ENCODE results near the gene PDE10A.

PDE10A gene

DNA sequence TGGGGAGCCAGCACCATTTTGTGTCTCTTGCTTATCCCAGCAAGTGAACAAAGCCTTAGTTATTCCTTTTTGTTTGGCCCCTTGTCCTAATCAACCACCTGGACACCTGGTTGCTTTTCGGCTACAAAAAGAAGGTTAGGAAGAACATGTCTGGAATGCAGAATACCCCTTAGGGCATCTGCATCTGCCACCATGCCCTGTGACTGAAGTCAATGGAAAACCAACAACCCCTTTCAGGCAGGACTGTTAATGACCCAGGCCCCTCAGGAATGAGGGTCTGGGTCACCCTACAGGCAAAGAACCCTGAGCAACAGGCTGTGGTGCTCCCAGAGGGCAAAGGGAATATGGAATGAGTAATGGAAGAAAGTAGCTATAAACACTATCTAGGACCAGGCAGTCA lies 78.5 kb downstream of the PDE10A start:
- DNase-seq (ENCODE audit: low spot score) = no peak
- TF ChIP-seq CTCF (IDR thresholded peaks at IDR 0.05; ENCODE audit: extremely low read depth, missing control alignments) = no peak

DNA sequence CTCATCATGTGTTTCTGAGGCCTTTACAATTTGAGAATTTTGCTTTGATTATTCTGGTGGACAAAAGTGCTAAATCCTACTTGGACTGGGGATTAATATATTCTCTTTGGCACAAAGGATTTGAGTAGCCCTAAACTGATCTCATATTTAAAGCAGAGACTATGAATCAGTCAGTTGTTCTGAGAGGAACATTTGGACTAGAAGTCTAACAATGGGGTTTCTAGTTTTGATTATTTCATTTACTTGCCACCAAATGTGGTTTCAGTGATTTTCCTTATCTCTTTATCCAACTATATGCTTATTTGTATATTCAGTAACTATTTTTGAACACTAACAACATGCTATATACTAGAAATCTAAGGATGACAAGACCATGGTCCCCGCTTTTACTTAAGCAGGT lies 81.4 kb downstream of the PDE10A start:
- TF ChIP-seq CTCF (IDR thresholded peaks at IDR 0.05; ENCODE audit: extremely low read depth, missing control alignments) = no peak
- DNase-seq (ENCODE audit: low spot score) = no peak

GRCh38 chr6:165580136-165580535 lies 82.9 kb downstream of the PDE10A start:
- no peak for TF ChIP-seq CTCF (IDR thresholded peaks at IDR 0.05; ENCODE audit: extremely low read depth, missing control alignments)
- DNase-seq (ENCODE audit: low spot score) = no peak

DNA sequence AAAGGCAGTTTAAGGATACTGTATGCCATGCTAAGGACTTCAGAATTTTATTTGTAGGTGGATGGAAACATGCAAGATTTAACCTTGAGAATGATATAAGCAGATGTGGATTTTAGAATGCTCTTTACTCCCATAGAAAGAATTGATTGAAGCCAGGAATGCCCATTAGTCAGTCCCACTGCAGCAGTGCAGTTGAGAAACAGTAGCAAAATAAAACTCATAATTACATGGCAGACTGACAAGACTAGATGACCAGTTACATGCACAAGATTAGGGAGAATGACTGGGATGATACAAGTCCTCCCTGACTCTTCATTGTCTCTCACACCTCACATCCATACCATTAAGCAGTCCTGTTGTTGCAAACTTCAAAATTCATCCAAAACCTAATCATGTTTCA lies 83.9 kb downstream of the PDE10A start:
- TF ChIP-seq CTCF (IDR thresholded peaks at IDR 0.05; ENCODE audit: extremely low read depth, missing control alignments) = no peak
- no peak for DNase-seq (ENCODE audit: low spot score)

DNA sequence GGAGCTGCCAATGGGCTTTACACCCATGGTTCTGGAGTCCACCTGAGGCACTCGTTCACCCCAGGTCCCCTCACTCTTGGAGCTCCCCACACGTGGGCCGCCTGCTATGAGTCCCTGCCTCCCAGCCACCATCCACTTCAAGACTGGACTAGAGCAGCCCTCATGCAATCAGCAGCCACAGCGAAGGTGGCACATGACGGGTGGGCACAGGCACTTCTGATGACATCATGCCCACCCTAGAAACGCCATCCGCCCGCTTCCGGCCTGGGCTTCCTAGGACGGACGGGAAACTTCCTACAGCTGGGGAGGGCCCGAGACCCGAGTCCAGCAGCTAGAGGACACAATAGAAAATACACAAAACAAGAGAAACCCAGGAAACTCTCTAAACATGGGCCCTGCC lies 85.5 kb downstream of the PDE10A start:
- DNase-seq (ENCODE audit: low spot score) = no peak
- TF ChIP-seq CTCF (IDR thresholded peaks at IDR 0.05; ENCODE audit: extremely low read depth, missing control alignments) = no peak

DNA sequence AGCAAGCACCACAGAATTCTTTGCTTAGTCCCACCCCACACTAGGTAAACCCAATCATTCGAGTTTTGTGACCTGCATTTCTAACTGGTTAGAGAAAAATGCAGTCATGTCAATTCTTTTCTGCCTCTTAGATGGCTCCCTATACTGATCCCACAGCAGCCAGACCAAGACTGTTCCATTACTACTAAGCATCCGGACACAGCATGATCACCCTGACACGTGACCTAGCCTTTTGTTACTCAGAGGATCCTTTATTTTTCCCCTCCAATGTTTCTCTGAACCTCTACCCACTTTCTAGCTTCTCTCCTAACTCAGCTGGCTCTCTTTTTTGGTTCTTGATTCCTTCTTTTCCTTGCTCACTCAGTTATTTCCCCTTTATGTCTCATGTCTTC lies 87.9 kb downstream of the PDE10A start:
- DNase-seq (ENCODE audit: low spot score) = no peak
- TF ChIP-seq CTCF (IDR thresholded peaks at IDR 0.05; ENCODE audit: extremely low read depth, missing control alignments) = no peak

DNA sequence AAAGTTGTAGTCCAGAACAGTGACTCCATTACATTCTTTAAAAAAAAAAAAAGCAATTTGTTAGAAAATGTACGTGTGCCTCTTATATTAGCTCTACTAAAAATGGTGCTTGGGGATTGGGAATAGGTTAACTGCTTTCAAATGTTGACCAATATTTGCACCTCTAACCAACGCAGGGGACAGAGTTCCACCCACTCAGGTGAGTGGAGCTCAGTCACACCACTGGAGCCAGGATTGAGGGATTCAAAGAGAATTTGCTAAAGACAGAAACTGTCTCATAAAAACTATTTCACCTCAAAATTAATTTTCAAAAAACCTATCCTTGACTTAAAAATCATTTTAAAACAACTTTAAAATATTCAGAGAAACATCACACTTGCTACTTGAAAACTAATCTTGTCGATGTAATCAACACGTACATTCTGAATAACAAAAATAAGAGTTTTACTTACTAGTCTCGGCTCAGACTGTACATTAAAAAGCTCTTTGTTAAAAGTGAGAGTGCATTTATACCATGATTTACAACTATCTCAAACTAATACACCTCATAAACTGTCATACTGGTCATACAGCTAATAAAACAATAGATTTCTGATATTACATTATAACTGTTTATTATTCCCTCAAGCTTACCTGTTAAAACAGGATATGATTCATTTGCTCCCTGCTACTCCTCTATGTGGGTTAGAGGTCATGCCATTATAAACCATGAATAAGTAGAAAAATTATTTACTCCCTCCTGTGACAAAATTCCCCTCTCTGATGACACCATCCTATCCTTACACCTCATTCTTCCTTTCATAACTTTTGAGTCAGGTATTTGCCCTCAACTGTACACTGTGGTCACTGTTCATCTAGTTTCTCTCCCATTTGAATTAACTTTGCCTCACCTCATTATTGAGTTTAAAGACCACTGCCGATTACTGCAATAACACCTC lies 88.6 kb downstream of the PDE10A start:
- TF ChIP-seq CTCF (IDR thresholded peaks at IDR 0.05; ENCODE audit: extremely low read depth, missing control alignments) = no peak
- DNase-seq (ENCODE audit: low spot score) = no peak

All from GM20000 (cell line).